ENCODE measurements around the gene CST7.

DNA sequence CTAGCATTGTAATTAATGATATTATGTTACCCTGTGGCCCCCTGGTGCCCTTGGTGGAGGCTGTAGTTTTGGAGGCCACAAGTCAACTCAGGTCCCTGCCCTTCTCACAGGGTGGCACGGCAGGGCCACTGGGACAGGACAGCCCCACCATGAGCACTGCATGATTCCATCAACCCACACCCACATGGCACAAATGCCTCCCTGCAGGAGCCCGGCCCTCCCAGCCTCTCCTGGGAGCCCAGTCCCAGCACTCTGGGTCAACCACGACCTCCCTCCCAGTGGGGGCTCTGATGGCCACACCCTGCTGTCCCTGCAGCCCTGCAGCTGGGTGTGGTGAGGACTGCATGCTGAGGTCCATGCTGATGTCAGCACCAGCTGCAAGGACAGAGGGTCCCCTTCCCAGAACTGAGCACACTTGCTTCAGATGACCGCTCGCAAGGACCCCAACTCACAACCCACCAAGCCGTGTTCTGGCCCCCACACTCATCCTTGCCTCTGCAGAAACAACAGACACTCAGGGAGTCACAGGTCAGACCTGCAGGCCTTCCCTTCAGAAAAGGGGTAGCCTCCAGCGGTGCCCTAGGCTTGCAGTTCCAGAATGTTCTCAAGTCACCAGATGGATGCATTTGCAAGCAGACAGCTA lies 15.7 kb upstream of the CST7 start:
- TF ChIP-seq, protein P1, sequence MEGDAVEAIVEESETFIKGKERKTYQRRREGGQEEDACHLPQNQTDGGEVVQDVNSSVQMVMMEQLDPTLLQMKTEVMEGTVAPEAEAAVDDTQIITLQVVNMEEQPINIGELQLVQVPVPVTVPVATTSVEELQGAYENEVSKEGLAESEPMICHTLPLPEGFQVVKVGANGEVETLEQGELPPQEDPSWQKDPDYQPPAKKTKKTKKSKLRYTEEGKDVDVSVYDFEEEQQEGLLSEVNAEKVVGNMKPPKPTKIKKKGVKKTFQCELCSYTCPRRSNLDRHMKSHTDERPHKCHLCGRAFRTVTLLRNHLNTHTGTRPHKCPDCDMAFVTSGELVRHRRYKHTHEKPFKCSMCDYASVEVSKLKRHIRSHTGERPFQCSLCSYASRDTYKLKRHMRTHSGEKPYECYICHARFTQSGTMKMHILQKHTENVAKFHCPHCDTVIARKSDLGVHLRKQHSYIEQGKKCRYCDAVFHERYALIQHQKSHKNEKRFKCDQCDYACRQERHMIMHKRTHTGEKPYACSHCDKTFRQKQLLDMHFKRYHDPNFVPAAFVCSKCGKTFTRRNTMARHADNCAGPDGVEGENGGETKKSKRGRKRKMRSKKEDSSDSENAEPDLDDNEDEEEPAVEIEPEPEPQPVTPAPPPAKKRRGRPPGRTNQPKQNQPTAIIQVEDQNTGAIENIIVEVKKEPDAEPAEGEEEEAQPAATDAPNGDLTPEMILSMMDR (IDR thresholded peaks at IDR 0.05; ENCODE audit: poor library complexity, severe bottlenecking) = no peak
- TF ChIP-seq TAF1 (IDR thresholded peaks at IDR 0.05; ENCODE audit: low read depth) (no peak), POLR2AphosphoS5 (IDR thresholded peaks at IDR 0.05) (no peak), EZH2 (IDR thresholded peaks at IDR 0.05; ENCODE audit: borderline replicate concordance, insufficient read depth, low read length, poor library complexity, severe bottlenecking) (no peak), SMC3 (conservative IDR thresholded peaks at IDR 0.05; ENCODE audit: poor library complexity) (no peak), EP300 (conservative IDR thresholded peaks at IDR 0.05; ENCODE audit: poor library complexity, severe bottlenecking) (no peak)
